ENCODE data around the gene APLP2.
A peak's percentile ranks its signal among the peaks of the same experiment; 100 is the strongest.

DNA sequence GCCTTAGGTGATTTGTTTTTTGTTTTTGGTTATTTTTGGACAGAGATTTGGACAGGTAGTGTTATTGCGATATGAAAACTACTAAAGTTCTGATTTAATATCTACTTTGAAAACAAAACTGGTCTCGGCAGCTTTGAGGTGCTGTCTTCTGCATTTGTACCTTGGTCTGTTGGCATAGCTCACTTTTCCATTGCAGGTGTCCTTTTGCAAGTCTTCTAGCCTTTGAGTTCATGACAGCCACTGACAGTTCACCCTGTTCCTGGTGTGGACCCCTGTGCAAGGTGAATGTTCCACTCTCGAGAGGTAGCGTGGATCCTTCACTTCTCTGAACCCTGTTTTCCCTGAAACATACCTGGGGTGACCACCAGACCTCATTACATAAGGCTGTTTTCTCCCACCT lies 45.0 kb downstream of the APLP2 start:
- TF ChIP-seq CTCF (conservative IDR thresholded peaks at IDR 0.05) (0 out of 2 replicates have a peak, but pooled peaks have one; percentile 4), ZFX (IDR thresholded peaks at IDR 0.05) (no peak)

Measured in C4-2B (cell line).